K562 (cell line): ENCODE data around the gene RAB1B. TPM values are rescaled to one million over a fixed set of nuclear protein-coding genes. Genes with fewer than 3 reads are reported as not detected.

ENCODE experiments used
- ATAC-seq: fragments of 200-7000 bp; cut with Tn5 transposase; 3 replicates; pipeline ENCODE4 v1.9.1; 2020; ENCODE audit warnings: moderate library complexity
- BruUV-seq: library from RNA; stranded (reverse); fragments of 400-500 nt; replicated peaks from 2 replicates; lab custom pipeline; 2021; lab: Mats Ljungman, UMichigan
- CTCF ChIA-PET: fragments of 300-600 bp; formaldehyde crosslinking; extraction: SDS; loops from one replicate; lab custom pipeline; 2021; ENCODE audit warnings: low intra/inter-chr PET ratio; lab: Yijun Ruan, JAX
- POLR2A ChIA-PET: fragments of 300-600, 350-650 bp; sonication (Branson Sonifier 250); formaldehyde crosslinking; extraction: SDS; loops from one replicate; lab custom pipeline; 2021; ENCODE audit warnings: antibody characterized with exemption, inconsistent platforms; lab: Yijun Ruan, JAX
- DNase-seq, 4 experiments: peaks; one replicate each; pipeline versions ENCODE4 v3.0.0 to v3.0.0-alpha.2; 2011 to 2018; ENCODE audit warnings: low spot score in 3 of 4, mixed read lengths in 3 of 4; ENCODE audit errors: extremely low read depth in 1 of 4
- FAIRE-seq: peaks from 2 replicates; lab custom pipeline; 2011; peaks lifted over from hg19 to GRCh38; lab: Jason Lieb, UNC
- H2AFZ ChIP-seq: 2 replicates; pipeline ENCODE4 v1.6.0; 2011; ENCODE audit warnings: low read depth, low read length, control low read depth, inconsistent platforms
- H3K27ac ChIP-seq: fragments of 200-600 bp; 3 replicates; pipeline ENCODE4 v1.8.0; 2011; ENCODE audit warnings: low read depth, mild to moderate bottlenecking, control low read depth, inconsistent platforms, low read length, moderate library complexity, mixed read lengths; ENCODE audit errors: extremely low read depth
- H3K27me3 ChIP-seq, 2 experiments: fragments of 300-600 bp in 1 of 2; 2 replicates in 1 of 2; 3 replicates in 1 of 2; pipeline versions ENCODE4 v1.6.0 to v1.8.0; 2011; ENCODE audit warnings: inconsistent platforms in 2 of 2, low read length in 2 of 2, mild to moderate bottlenecking in 1 of 2, mixed read lengths in 1 of 2, moderate library complexity in 1 of 2; ENCODE audit not compliant: control insufficient read depth in 2 of 2, insufficient read depth in 2 of 2
- H3K36me3 ChIP-seq: fragments of 300-600 bp; 3 replicates; pipeline ENCODE4 v1.8.0; 2011; ENCODE audit warnings: mild to moderate bottlenecking, low read length, inconsistent platforms; ENCODE audit not compliant: control insufficient read depth, insufficient read depth
- H3K4me1 ChIP-seq, 2 experiments: fragments of 200-600 bp in 1 of 2; replicated peaks in 1 of 2; 2 replicates in 1 of 2; 3 replicates in 1 of 2; pipeline versions ENCODE4 v1.5.1 to v1.8.0; 2011; ENCODE audit warnings: inconsistent platforms in 2 of 2, low read length in 2 of 2, mild to moderate bottlenecking in 1 of 2, mixed read lengths in 1 of 2, moderate library complexity in 1 of 2; ENCODE audit not compliant: control insufficient read depth in 2 of 2, insufficient read depth in 2 of 2
- H3K4me2 ChIP-seq: 2 replicates; pipeline ENCODE4 v1.6.1; 2011; ENCODE audit warnings: low read length, control low read depth, inconsistent platforms, mixed read lengths; ENCODE audit not compliant: insufficient read depth
- H3K4me3 ChIP-seq: fragments of 200-600 bp; sonication (generic), shearing (Covaris generic); 2 replicates; pipeline ENCODE4 v1.5.1; 2016; ENCODE audit warnings: control low read depth, inconsistent platforms
- H3K79me2 ChIP-seq: fragments of 200-600 bp; 3 replicates; pipeline ENCODE4 v1.8.0; 2011; ENCODE audit warnings: low read length, inconsistent platforms; ENCODE audit not compliant: control insufficient read depth, insufficient read depth
- H3K9ac ChIP-seq, 2 experiments: 2 replicates each; pipeline versions ENCODE4 v1.6.0 to v1.6.1; 2011; ENCODE audit warnings: low read depth in 2 of 2, low read length in 2 of 2, control low read depth in 1 of 2, inconsistent platforms in 1 of 2, mild to moderate bottlenecking in 1 of 2, mixed read lengths in 1 of 2; ENCODE audit not compliant: insufficient read depth in 1 of 2
- H3K9me1 ChIP-seq: one replicate; pipeline ENCODE4 v1.6.0; 2011; ENCODE audit warnings: inconsistent platforms, mild to moderate bottlenecking, low read length, moderate library complexity; ENCODE audit not compliant: control insufficient read depth, insufficient read depth
- H3K9me3 ChIP-seq: replicated peaks from 2 replicates; pipeline ENCODE4 v1.5.1; 2011; ENCODE audit warnings: low read depth, low read length, inconsistent platforms; ENCODE audit not compliant: control insufficient read depth, insufficient read depth
- H4K20me1 ChIP-seq: replicated peaks from 2 replicates; pipeline ENCODE4 v1.6.1; 2011; ENCODE audit warnings: low read length, inconsistent platforms, mixed read lengths; ENCODE audit not compliant: control insufficient read depth, insufficient read depth
- GMEB1 ChIP-seq: fragments of 250-450 bp; sonication (Bioruptor Pico); IDR thresholded peaks from 2 replicates; pipeline ENCODE4 v1.4.0; 2020; ENCODE audit warnings: mild to moderate bottlenecking
- GTF2E2 ChIP-seq: fragments of 200-800 bp; sonication (Bioruptor generic); IDR thresholded peaks from 2 replicates; pipeline ENCODE4 v1.6.1; 2016; ENCODE audit warnings: missing genetic modification characterization, missing compliant biosample characterization
- HIVEP1 ChIP-seq: fragments of 250-450 bp; sonication (Bioruptor Pico); IDR thresholded peaks from 2 replicates; pipeline ENCODE4 v1.4.0; 2020; ENCODE audit warnings: mild to moderate bottlenecking
- IFI16 ChIP-seq: fragments of 250-450 bp; sonication (Bioruptor Pico); IDR thresholded peaks from 2 replicates; pipeline ENCODE4 v2.1.2; 2022; ENCODE audit warnings: mild to moderate bottlenecking, inconsistent platforms
- IRF2 ChIP-seq: sonication (generic); formaldehyde crosslinking; IDR thresholded peaks from 2 replicates; pipeline ENCODE4 v1.8.1; 2022; ENCODE audit warnings: mild to moderate bottlenecking, missing genetic modification reagents
- WGBS: fragments of 100-300 bp; shearing (Covaris generic); methylation state at CpG from one replicate; pipeline ENCODE4 v1.1.6; 2016; ENCODE audit warnings: low coverage, mixed read lengths; ENCODE audit not compliant: insufficient coverage; ENCODE audit errors: missing lambda C conversion rate; 5-methylcytosine and 5-hydroxymethylcytosine counted together
- in situ Hi-C: fragments of 300-500 bp; cut with MboI; formaldehyde crosslinking; loops from 4 replicates; pipeline ENCODE4 v1.15.0; 2018; ENCODE audit warnings: inconsistent platforms, mixed read lengths
- intact Hi-C: fragments of 100-400 bp; cut with micrococcal nuclease; formaldehyde crosslinking; loops from 2 replicates; pipeline ENCODE4 v1.14.2; 2022
- polyA plus RNA-seq, 8 experiments: library from polyadenylated mRNA; depleted of rRNA in 4 of 8; stranded (reverse) in 5 of 8; unstranded in 3 of 8; fragments of >200 nt; fragmentation: Nextera tagmentation in 2 of 8; fragmentation: Illumina TruSeq in 1 of 8; extraction: Ambion mirVana in 2 of 8; extraction: Trizol in 1 of 8; gene quantifications; 2 replicates each; pipeline versions ENCODE4 v1.2.1 to v1.2.3, GENCODE V29; 2011 to 2014; ENCODE audit warnings: inconsistent platforms in 1 of 8, missing spikeins in 1 of 8
- total RNA-seq, 7 experiments: library from RNA; depleted of rRNA in 6 of 7; stranded (reverse); fragments of >200 nt in 6 of 7; fragmentation: Illumina TruSeq in 2 of 7; extraction: Trizol in 2 of 7; gene quantifications; 2 replicates each; pipeline versions ENCODE4 v1.2.1 to v1.2.3, GENCODE V29; 2011 to 2021; ENCODE audit warnings: low replicate concordance in 1 of 7
- TF ChIP-seq, protein P1 (sequence below): fragments of 250-450 bp; sonication (Bioruptor Pico); IDR thresholded peaks from 2 replicates; pipeline ENCODE4 v1.4.0; 2020; ENCODE audit warnings: borderline replicate concordance
- TF ChIP-seq, protein P2 (sequence below): fragments of 150-350 bp; conservative IDR thresholded peaks from 2 replicates; pipeline ENCODE4 v1.6.1; 2014; ENCODE audit warnings: low read length
- TF ChIP-seq, protein P3 (sequence below), 2 experiments: fragments of 250-450 bp in 1 of 2; fragments of 450-650 bp in 1 of 2; sonication (Bioruptor Pico) in 1 of 2; IDR thresholded peaks; 2 replicates each; pipeline versions ENCODE4 v1.6.1 to v1.8.0; 2016 to 2021; ENCODE audit warnings: mild to moderate bottlenecking in 2 of 2, moderate library complexity in 2 of 2, missing compliant biosample characterization in 1 of 2, missing genetic modification characterization in 1 of 2

Gene RAB1B
- total and polyA plus RNA-seq, 9 of the 15 experiments (the other 6 are each of a cell fraction or from before 2014, with no cell fraction given): 5.6 to 146 (median 98.6) TPM

GRCh38 chr11:66240781-66241136 is 27.7 kb upstream of the RAB1B start:
- in situ Hi-C loops: no loop called here
- H3K9ac ChIP-seq: no peak overlapping the region

More at GRCh38 chr11:66240781-66241136, 27.7 kb upstream of the RAB1B start:
- FAIRE-seq (no peak), DNase-seq (no peak), ATAC-seq (no peak)
- Histone ChIP-seq H3K9me3 (no peaks in the 10 kb centered on the region), H3K27me3 (no peaks in the 10 kb centered on the region), H3K27ac (no peak overlapping the region), H3K4me2 (no peak overlapping the region), H3K79me2 (no peaks in the 10 kb centered on the region), H3K4me3 (no peak overlapping the region), H3K4me1 (peaks cover 0 to 6% of the 10 kb centered on the region in 2 experiments; a peak in 1 of 5 replicates), H3K9me1 (no peaks in the 10 kb centered on the region), H4K20me1 (peaks cover 5% of the 10 kb centered on the region; the same call in 1 of the 2 replicates), H2AFZ (no peak overlapping the region), H3K36me3 (peaks cover 24% of the 10 kb centered on the region; the same call in 1 of the 3 replicates)
- ChIA-PET CTCF (no interaction called here), POLR2A (interaction anchor here (0.5 to 1.7 kb wide), 4 partner anchors 11 to 436 kb away, joined by 3 to 5 read pairs (median 3); no protein-coding TSS in a partner anchor)
- intact Hi-C loops: no loop called here
- no TSS peak for BruUV-seq
- TF ChIP-seq, protein P1, sequence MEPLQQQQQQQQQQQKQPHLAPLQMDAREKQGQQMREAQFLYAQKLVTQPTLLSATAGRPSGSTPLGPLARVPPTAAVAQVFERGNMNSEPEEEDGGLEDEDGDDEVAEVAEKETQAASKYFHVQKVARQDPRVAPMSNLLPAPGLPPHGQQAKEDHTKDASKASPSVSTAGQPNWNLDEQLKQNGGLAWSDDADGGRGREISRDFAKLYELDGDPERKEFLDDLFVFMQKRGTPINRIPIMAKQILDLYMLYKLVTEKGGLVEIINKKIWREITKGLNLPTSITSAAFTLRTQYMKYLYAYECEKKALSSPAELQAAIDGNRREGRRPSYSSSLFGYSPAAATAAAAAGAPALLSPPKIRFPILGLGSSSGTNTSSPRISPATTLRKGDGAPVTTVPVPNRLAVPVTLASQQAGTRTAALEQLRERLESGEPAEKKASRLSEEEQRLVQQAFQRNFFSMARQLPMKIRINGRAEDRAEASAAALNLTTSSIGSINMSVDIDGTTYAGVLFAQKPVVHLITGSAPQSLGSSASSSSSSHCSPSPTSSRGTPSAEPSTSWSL (CRISPR knock-in tag): no peak
- no peak for TF ChIP-seq GMEB1 (CRISPR knock-in tag)
- no peak for TF ChIP-seq IFI16 (CRISPR knock-in tag)
- TF ChIP-seq, protein P2, sequence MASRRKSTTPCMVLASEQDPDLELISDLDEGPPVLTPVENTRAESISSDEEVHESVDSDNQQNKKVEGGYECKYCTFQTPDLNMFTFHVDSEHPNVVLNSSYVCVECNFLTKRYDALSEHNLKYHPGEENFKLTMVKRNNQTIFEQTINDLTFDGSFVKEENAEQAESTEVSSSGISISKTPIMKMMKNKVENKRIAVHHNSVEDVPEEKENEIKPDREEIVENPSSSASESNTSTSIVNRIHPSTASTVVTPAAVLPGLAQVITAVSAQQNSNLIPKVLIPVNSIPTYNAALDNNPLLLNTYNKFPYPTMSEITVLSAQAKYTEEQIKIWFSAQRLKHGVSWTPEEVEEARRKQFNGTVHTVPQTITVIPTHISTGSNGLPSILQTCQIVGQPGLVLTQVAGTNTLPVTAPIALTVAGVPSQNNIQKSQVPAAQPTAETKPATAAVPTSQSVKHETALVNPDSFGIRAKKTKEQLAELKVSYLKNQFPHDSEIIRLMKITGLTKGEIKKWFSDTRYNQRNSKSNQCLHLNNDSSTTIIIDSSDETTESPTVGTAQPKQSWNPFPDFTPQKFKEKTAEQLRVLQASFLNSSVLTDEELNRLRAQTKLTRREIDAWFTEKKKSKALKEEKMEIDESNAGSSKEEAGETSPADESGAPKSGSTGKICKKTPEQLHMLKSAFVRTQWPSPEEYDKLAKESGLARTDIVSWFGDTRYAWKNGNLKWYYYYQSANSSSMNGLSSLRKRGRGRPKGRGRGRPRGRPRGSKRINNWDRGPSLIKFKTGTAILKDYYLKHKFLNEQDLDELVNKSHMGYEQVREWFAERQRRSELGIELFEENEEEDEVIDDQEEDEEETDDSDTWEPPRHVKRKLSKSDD: no peak
- no peak for TF ChIP-seq IRF2 (CRISPR knock-in tag)
- TF ChIP-seq, protein P3, sequence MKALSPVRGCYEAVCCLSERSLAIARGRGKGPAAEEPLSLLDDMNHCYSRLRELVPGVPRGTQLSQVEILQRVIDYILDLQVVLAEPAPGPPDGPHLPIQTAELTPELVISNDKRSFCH (CRISPR knock-in tag; IDR thresholded peaks at IDR 0.05): no peak
- TF ChIP-seq, protein P3 (tag; IDR thresholded peaks at IDR 0.05): no peak
- no peak for TF ChIP-seq GTF2E2 (tag)
- TF ChIP-seq HIVEP1: no peak
- 76% methylated on average over 9 of the region's 9 CpGs for WGBS
